Sigmoid colon (tissue), 4 donors: ENCODE results near the gene KLHL15.

Source experiments
- EP300 ChIP-seq, 4 donors: sonication (generic); formaldehyde crosslinking; IDR thresholded peaks; one replicate each; pipeline ENCODE4 v1.6.1; 2017; ENCODE audit warnings: antibody characterized with exemption in 4 of 4
- POLR2A ChIP-seq, 2 donors: fragments of 450-650 bp; IDR thresholded peaks; one replicate each; pipeline ENCODE4 v1.6.1; 2016; ENCODE audit warnings: antibody characterized with exemption in 2 of 2, mild to moderate bottlenecking in 2 of 2, moderate library complexity in 2 of 2
- TF ChIP-seq, protein P1 (sequence below), 4 experiments: fragments of 450-650 bp in 3 of 4; fragments of 200-600 bp in 1 of 4; IDR thresholded peaks; one replicate each; pipeline ENCODE4 v1.5.1; 2016 to 2019; ENCODE audit warnings: antibody characterized with exemption in 4 of 4, mild to moderate bottlenecking in 3 of 4, moderate library complexity in 2 of 4

DNA sequence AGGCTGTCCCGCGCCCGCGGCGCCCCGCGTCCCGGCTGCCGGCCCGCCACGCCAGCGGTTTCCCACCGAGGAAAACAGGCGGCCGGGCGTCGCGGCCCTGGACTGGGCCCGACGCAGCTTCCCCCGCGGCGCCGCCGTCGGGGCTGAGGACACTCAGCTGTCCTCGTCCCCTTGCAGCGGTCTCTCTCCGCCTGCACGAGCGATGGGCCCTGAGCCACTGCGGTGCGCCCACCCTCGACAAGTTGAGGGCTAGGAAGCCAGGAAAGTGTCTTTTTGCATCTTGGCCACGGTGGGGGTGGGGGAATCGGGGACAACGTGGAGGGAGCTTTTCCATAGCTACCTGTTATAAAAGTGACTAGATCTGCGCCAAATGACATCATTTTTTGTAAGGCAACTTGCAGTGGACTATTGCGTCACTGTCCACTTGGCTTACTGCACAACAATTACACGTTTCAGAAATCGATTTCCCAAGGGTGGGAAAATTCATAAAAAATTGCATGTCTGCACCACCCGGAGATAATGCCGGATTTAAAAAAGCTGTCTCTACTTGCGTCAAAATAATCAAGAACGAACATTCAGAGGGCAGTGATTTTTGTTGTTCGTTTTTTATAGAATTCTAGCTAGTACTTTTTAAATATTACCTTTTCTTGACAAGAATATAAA is 1.1 kb downstream of the KLHL15 start:
- TF ChIP-seq POLR2A (IDR thresholded peaks at IDR 0.05), result no peak
- TF ChIP-seq, protein P1, sequence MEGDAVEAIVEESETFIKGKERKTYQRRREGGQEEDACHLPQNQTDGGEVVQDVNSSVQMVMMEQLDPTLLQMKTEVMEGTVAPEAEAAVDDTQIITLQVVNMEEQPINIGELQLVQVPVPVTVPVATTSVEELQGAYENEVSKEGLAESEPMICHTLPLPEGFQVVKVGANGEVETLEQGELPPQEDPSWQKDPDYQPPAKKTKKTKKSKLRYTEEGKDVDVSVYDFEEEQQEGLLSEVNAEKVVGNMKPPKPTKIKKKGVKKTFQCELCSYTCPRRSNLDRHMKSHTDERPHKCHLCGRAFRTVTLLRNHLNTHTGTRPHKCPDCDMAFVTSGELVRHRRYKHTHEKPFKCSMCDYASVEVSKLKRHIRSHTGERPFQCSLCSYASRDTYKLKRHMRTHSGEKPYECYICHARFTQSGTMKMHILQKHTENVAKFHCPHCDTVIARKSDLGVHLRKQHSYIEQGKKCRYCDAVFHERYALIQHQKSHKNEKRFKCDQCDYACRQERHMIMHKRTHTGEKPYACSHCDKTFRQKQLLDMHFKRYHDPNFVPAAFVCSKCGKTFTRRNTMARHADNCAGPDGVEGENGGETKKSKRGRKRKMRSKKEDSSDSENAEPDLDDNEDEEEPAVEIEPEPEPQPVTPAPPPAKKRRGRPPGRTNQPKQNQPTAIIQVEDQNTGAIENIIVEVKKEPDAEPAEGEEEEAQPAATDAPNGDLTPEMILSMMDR (IDR thresholded peaks at IDR 0.05), result no peak
- no peak for TF ChIP-seq EP300 (IDR thresholded peaks at IDR 0.05)
